HG03097 (cell line): ENCODE measurements around the gene RBPJ.
A peak's percentile ranks its signal among the peaks of the same experiment; 100 is the strongest.
"Not testable (repeated sequence)": the region's sequence is repeated elsewhere in the genome, so short reads cannot be mapped to it uniquely, and the experiment has no call there.

Source experiments
- ATAC-seq: cut with Tn5 transposase; IDR thresholded peaks from one replicate; pipeline ENCODE4 v1.9.1; 2021; ENCODE audit not compliant: unreplicated experiment, low FRiP score

The RBPJ gene

GRCh38 chr4:26300314-26301307 lies 20.2 kb upstream of the RBPJ start:
- ATAC-seq, result no peak

- ATAC-seq, result no peak
Observed at GRCh38 chr4:26302031-26302899, 18.5 kb upstream of the RBPJ start.

GRCh38 chr4:26303008-26303407 lies 17.8 kb upstream of the RBPJ start:
- ATAC-seq, result no peak

GRCh38 chr4:26307037-26307800 lies 13.6 kb upstream of the RBPJ start:
- no peak for ATAC-seq

GRCh38 chr4:26308568-26308967 lies 12.2 kb upstream of the RBPJ start:
- no peak for ATAC-seq

GRCh38 chr4:26310264-26310663 lies 10.6 kb upstream of the RBPJ start:
- no peak for ATAC-seq

GRCh38 chr4:26311633-26312032 lies 9.2 kb upstream of the RBPJ start:
- ATAC-seq, result no peak

- ATAC-seq, result not testable (repeated sequence)
Observed at GRCh38 chr4:26315316-26315932, 5.4 kb upstream of the RBPJ start.

GRCh38 chr4:26317766-26318165 lies 3.0 kb upstream of the RBPJ start:
- ATAC-seq, result no peak

- ATAC-seq, result peak; percentile 71
Observed at GRCh38 chr4:26319467-26319948, 1.3 kb upstream of the RBPJ start.

- ATAC-seq, result peak; percentile 16
Observed at GRCh38 chr4:26319949-26320537, 771 bp upstream of the RBPJ start.

GRCh38 chr4:26321373-26322221 lies 783 bp downstream of the RBPJ start:
- no peak for ATAC-seq

GRCh38 chr4:26322346-26322745 lies 1.5 kb downstream of the RBPJ start:
- no peak for ATAC-seq

- ATAC-seq, result no peak
Observed at GRCh38 chr4:26323821-26324220, 3.0 kb downstream of the RBPJ start.

GRCh38 chr4:26325191-26325590 lies 4.4 kb downstream of the RBPJ start:
- ATAC-seq, result no peak

GRCh38 chr4:26326791-26327190 lies 6.0 kb downstream of the RBPJ start:
- no peak for ATAC-seq

- peak; percentile 56 for ATAC-seq
Observed at GRCh38 chr4:26330186-26330787, 9.5 kb downstream of the RBPJ start.

- no peak for ATAC-seq
Observed at GRCh38 chr4:26330946-26331345, 10.1 kb downstream of the RBPJ start.
